ENCODE measurements around the gene POFUT2. TPM values are rescaled to one million over a fixed set of nuclear protein-coding genes. Genes with fewer than 3 reads are reported as not detected.

The POFUT2 gene
- total RNA-seq, 1 experiment from 2014 or later: 25.5 TPM

DNA sequence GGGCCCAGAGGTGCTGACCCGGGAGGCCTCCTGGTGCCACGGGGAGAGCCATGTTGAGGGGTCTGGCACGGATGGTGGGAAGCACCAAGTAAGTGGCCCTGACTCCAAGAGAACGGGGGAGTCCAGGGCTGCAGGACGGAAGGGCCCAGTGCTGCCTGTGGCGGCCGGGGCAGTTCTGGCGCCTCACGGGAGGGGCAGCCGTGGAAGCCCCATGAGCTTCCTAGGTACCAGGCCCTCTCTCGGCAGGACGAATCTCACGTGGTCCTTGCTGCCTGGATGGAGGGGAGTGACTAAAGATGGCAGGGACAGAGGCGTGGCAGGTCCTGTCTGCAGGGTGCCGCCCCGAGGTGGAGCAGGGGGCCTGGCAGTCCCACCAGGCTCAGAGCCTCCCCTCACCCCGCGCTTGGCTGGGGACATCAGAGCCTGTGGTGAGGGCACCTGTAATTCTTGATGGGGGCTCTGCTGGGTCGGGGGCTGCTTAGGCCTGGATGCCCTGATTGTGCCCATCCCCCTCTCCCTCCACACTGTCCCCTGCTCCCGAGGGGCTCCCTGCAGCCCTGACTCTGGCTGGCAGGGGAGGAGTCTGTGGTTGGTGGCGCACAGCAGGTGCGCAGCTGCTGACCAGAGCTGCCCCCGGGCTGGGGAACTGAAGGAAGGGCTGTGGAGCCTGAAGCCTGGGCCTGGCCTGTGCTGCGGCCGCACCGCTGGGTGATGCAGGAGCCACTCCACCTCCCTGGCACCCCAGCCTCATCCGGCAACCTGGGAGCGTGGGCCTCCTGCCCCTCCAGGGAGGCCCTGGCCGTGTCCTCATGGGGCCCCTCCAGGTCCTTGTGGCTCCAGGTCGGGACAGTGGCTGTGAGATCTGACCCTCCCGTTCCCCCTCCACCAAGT lies 31.4 kb downstream of the POFUT2 start:
- no peak for DNase-seq (ENCODE audit: low spot score)
- in situ Hi-C loops (cut with HindIII; ENCODE audit: low sequenced_read_pairs): no loop called here

DNA sequence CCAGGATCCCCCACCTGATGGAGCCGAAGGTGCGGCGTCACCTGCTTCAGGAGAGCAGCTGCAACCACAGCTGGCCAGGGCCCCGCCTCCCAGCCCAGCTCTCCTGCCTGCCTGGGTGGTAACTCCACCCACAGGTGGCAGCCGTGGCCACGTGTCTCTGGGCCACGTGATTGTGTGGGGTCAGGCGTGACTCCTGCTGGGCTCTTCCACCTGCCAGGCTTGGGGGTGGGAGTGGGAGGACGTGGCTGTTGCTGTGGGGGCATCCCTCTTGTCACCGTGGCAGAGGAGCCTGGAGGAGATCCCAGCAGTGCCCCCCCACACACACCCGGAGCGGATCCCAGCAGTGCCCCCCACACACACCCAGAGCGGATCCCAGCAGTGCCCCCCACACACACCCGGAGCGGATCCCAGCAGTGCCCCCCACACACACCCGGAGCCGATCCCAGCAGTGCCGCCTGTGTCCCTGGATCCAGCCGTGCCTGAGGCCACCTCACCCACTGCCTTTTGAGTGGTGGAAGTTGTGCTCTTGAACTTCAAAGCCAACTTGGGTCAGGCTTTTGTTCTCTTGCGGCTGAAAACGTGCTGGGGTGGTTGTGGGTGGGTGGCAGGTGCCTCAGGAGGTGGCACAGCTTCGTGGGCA lies 32.2 kb downstream of the POFUT2 start:
- in situ Hi-C loops (cut with HindIII; ENCODE audit: low sequenced_read_pairs): no loop called here
- no peak for DNase-seq (ENCODE audit: low spot score)

DNA sequence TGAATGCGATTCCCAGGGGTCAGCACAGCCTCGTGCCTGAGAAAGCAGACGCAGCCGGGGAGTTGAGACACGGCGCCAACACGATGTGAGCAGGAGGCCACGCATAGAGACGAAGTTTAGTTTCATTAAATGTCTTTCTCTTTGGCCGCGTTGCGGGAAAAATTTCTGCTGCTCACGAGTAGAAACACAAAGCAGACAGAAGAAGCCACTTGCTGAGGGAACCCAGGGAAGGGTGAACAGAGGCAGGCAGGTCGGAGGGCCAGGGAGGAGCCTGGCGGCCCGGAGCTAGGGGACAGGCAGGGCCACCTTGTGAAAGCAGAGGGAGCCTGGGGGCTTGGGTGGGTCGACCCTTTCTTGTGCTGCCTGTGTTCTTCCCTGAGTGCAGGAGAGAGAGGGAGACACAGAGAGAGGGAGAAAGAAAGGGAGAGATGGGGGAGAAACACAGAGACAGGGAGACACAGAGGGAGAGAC lies 33.2 kb downstream of the POFUT2 start:
- in situ Hi-C loops (cut with HindIII; ENCODE audit: low sequenced_read_pairs): no loop called here
- no peak for DNase-seq (ENCODE audit: low spot score)

DNA sequence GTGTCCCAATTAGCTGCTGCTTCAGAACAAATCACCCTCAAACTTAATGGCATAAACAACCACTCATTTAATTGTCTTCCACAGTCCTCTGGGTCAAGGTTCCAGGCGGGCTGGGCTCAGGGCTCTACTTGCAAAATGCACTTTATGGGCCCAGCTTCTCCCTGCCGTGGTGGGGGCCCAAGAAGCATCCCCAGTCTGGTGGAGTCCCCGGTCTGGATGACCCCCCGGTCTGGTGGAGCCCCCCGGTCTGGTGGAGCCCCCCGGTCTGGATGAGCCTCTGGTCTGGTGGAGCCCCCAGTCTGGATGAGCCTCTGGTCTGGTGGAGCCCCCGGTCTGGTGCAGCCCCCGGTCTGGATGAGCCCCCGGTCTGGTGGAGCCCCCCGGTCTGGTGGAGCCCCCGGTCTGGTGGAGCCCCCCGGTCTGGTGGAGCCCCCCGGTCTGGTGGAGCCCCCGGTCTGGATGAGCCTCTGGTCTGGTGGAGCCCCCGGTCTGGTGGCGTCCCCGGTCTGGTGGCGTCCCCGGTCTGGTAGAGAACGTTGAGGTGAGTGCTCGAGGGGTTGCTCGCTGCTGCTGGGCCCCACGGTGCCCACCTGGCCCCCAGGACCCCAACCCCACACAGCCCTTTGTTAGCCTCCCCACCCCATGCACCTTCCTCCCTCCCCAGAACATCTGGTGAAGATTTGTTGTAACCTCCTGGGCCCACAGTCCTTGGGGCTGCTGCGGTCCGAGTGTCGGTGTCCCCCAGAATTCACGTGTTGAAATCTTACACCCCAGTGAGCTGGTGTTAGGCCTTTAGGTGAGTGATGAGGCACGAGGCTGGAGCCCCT lies 33.8 kb downstream of the POFUT2 start:
- in situ Hi-C loops (cut with HindIII; ENCODE audit: low sequenced_read_pairs): no loop called here
- no peak for DNase-seq (ENCODE audit: low spot score)

DNA sequence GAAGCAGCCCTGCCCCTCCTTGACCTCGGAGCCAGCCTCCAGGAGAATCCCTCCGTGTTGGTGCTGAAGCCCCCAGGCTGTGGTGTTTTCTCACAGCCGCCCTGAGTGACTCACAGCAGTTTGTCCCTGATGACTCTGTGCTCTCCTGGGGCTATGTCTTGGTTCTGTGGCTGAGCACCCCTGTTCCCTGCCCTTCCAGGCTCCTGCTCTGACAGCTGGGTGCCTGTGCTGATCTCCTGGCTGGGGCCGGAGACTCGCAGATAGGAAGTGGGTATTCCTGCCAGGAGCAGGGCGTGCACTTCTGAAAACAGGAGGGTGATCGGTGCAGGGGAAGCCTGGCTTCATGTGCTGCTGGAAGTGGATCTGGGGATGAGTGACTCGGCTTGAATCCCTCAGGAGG lies 34.5 kb downstream of the POFUT2 start:
- DNase-seq (ENCODE audit: low spot score): no peak
- in situ Hi-C loops (cut with HindIII; ENCODE audit: low sequenced_read_pairs): no loop called here

DNA sequence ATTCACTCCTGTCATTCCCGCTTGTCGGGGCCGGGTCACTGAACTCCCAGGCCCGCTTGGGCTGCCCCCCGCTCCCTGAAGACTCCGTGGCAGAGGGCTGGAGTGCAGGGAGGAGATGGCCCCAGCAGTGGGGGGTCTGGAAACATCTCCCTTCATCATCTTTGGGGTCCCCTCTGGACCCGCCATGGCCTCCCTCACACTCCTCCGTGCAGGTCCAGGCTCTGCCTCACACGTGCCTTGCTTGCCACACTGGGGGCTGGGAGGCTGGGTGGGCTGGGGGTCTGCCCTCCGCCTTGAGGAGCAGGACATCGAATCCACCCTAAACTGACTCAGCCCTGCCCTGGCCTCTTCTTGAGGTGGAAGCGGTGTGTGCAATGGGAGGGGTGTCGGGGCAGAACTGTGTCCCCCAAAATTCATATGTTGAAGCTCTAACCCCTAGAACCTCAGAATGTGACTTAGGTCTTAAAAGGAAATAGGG lies 35.2 kb downstream of the POFUT2 start:
- no peak for DNase-seq (ENCODE audit: low spot score)
- in situ Hi-C loops (cut with HindIII; ENCODE audit: low sequenced_read_pairs): no loop called here

DNA sequence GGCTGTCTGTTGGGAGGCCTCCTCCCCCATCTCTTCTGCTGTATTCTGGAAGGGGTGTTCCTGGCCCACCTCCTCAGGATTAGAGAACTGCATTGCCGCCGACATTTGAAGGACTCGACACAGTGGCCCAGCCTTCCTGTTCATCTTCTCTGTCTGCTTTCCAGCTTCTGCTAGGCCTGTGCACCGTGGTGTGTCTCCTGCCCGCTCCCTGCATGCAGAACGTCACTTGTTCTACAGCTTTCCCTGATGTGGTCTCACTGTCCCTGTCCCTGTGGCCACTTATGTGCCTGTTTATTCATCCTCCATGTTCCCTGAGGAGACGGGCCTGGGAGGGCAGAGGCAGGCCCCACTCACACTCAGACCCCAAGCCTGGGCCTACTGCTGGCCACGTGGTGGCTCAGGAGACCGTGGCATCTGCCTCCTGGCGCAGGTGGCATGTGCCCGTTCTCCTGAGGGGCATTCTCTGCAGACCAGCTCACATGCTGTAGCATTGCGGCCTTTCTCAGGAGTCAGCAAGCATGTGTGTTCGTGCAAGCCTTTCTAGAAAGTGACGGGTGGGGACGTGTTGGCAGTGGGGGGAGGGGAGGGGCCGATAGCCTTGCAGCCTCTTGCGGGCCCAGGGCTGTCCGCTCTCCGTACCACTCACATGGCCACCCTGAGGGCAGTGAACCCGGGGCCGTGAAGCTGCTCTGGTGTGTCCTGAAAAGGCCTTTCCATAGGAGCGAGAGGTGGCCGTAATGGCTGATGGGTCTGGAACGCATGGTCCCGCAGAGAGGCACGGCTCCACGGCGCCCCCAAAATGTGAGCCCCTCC lies 35.9 kb downstream of the POFUT2 start:
- in situ Hi-C loops (cut with HindIII; ENCODE audit: low sequenced_read_pairs): no loop called here
- no peak for DNase-seq (ENCODE audit: low spot score)

DNA sequence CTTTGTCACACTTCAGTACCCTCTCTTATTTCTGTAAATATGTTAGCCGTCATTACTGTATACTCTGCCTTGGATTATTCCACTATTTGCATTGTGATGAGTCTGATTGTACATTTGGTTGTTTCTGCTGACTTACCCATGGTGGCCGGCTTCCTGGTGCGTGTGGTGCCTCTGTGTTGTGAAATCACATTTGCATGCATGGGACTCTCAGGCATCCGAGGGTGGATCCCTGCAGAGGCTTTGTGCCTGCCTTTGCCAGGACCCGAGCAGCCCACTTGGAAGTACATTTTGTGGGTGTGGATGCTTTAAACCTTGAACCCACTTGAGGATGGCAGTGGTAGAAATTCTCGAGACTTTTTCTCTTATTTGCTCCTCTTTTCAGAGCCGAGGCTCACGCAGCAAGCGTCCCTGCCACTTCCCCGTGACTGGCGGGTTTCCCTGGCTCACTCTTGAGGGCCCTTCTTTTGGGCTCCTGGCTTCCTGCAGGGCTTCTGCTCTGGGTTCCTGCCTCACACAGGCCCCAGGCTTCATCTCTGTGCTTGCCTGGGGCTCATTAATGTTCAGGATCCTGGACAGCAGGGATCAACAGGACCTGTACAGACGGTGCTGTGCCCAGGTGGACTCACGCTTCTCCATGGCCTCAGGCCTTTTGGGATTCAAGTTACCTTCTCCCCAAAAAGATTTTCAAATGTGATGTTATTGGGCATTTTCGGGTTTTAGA lies 36.6 kb downstream of the POFUT2 start:
- in situ Hi-C loops (cut with HindIII; ENCODE audit: low sequenced_read_pairs): no loop called here
- DNase-seq (ENCODE audit: low spot score): no peak

DNA sequence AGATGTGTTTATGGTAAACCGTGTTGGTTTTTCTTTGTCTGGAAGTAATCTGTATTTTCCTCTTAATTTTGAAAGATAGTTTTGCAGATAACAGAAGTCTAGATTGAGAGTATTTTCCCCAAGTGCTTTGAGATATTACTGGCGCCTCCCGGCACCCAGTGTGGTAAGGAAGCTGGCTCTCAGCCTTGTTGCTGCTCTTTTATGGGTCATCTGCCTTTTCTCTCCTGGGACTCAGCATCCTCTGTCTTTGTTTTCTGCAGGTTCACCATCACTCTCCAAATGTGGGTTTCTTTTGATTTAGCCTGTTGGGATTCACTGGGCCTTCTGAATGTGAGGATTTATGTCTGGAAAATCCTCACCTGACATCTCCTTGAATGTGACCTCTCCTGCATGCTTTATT lies 37.4 kb downstream of the POFUT2 start:
- in situ Hi-C loops (cut with HindIII; ENCODE audit: low sequenced_read_pairs): no loop called here
- no peak for DNase-seq (ENCODE audit: low spot score)

DNA sequence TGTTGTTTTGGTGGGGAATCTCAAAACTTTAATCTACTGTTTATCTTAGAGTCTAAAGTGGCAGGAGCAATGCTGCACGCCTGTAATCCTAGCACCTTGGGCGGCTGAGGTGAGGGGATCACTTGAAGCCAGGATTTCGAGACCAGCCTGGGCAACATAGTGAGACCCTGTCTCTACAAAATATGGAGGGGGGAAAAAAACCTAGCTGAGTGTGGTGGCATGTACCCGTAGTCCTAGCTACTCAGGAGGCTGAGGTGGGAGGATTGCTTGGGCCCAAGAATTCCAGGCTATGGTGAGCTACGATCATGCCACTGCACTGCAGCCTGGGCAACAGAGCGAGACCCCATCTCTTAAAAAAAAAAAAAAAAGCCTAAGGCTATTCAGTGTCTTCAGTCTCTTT lies 38.1 kb downstream of the POFUT2 start:
- in situ Hi-C loops (cut with HindIII; ENCODE audit: low sequenced_read_pairs): no loop called here
- DNase-seq (ENCODE audit: low spot score): no peak

DNA sequence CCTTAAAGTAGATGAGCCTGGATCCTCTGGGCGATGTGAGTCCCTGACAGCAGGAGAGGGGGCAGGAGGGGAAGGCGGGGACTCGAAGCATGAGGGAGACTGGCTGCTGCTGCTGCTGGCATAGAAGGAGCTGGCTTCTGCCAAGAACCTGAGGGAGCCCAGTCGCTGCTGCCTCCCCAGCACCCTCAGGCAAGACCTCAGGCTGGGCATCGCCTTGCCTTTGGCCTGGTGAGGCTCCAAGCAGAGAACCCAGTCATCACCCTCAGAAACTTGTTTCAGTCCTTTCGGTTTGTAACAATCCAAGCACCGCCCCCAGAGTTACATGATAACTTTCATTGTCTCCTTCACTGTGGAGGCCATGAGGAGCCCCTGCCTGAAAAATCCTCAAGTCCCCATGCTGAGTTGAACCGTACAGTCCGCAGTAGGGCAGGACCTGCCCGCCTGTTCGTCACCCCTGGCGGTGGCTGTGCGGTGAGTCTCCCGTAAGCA lies 38.8 kb downstream of the POFUT2 start:
- peak; percentile 40 for DNase-seq (ENCODE audit: low spot score)
- in situ Hi-C loops (cut with HindIII; ENCODE audit: low sequenced_read_pairs): no loop called here

DNA sequence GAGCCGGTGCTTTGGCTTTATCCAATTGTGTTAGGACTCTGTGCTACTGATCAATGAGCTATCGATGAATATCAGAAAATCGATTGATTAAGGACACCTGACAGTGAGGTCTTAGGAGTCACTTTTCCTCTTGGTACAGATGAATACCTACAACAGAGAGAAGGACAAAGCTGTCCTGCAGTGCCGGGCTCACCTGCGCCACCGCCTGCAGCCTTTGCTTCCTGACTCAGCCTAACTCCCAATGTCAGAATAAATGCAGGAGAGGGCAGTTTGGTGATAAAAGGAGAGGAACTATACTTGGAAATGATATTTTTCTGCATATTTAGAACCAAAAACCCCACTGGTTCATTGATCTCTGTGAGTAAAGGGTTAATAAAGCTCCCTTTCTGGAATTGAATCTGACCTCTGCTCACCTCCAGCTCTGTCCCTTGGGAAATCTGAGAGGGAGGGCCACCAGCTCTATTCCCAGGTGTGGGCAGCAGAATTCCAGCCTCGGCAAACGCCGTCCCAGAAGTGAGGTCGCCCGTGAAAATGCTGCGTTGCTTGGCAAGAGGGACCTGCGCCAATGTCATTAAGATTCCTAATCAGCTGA lies 39.3 kb downstream of the POFUT2 start:
- no peak for DNase-seq (ENCODE audit: low spot score)

DNA sequence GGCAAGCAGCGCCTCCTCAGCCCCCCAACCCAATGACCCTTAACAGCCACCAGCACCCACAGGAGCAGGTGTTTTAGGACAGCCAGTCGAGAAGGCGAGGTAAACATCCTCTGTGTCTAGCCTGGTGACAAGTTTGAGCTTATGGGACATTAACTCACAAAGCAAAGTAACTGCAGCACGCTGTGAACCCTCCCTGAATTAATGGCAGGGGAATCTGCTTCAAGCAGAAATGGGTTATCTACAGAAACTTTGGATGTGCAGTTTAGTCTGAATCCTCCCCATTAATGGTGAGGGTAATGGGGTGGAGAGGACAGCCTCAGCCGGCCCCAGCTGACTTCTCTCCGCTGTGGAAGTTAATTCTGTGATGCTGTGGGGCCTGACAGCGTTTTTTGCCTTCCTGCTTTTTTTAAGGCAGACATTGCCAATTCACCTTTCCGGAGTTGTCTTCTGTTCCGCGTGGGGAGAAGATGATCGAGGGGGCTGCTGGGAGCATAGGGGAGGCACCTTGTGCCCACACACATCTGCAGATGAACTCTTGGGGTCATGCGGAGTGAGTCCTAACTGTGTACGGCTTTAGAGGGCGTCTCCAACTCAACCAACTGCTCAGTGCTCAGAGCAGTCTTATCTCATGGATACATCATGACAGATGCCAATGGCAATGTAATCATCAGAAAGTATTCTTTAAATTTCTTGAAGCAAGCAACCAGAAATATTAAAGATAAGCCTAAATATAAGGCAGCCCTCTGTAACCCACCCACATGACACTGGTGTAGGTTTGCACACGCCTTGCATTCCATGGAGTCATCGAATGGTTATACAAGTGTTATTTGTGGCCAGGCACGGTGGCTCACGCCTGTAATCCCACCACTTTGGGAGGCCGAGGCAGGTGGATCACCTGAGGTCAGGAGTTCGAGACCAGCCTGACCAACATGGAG lies 41.0 kb downstream of the POFUT2 start:
- in situ Hi-C loops (cut with HindIII; ENCODE audit: low sequenced_read_pairs): no loop called here
- DNase-seq (ENCODE audit: low spot score): no peak

More for the DNA sequence above, 39.3 kb downstream of the POFUT2 start:
- in situ Hi-C loops (cut with HindIII; ENCODE audit: low sequenced_read_pairs): no loop called here

DNA sequence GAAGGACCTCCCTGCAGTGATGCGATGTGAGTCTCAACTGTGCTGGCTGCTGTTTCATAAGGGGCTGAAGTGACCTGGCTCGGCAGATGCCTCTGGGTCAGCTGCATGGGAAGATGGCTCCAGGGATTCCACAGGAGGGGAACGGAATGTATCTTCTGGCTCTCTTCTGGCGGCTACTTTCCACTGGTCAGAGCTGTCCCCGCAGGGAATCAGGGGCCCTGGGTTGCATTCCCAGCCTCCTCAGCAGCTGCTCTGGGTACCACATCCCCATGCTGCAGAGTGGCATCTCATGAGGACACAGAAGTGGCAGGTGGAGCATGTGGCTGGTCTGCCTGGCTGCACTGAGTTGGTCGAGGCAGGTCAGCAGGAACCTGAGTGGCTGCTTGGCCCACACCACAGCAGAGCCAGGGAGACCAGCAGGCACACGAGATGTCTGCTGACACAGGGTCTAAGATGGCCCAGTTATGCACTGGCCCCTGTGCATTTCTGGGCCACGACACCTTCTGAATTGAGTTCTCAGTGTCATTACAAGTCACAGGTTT lies 42.8 kb downstream of the POFUT2 start:
- in situ Hi-C loops (cut with HindIII; ENCODE audit: low sequenced_read_pairs): no loop called here
- no peak for DNase-seq (ENCODE audit: low spot score)

DNA sequence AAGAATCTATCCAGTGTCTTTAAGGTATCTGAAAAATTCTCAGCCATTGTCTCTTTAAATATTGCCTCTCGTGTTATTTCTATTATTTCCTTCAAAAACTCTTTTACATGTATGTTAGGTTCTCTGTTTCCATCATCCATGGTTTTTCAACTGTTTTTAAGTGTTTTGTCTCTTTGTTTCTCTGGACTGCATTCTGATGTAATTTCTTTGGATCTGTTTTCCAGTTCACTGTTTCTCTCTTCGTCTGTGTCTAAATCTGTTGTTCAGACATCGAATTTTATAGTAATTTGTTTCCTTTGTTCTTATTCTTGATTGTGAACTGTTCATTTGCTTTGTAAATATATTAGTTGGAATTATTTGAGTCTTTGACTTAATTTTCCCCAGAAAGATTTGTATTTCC lies 44.1 kb downstream of the POFUT2 start:
- DNase-seq (ENCODE audit: low spot score): no peak
- in situ Hi-C loops (cut with HindIII; ENCODE audit: low sequenced_read_pairs): no loop called here

DNA sequence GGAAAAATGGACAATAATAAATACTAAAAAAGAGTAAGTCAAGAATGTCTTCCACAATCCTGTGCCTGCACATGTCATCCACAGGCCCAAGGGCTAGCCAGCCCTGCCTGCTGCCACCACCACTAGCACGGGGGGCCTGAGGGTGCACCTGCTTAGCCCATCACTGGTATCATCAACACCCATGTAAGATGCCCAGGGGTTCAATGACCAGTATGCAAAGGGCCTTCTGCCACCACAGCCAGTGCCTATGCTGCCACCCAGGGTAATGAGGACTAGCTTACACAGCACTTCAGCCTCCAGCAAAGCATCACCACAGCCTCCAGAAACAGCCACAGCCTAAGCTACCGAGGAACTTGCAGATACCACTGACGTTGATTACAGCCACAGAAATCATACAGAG lies 46.3 kb downstream of the POFUT2 start:
- DNase-seq (ENCODE audit: low spot score): no peak
- in situ Hi-C loops (cut with HindIII; ENCODE audit: low sequenced_read_pairs): no loop called here

All from G401 (cell line).